ENCODE measurements around the gene AQP5. TPM values are rescaled to one million over a fixed set of nuclear protein-coding genes. Genes with fewer than 3 reads are reported as not detected.

Gene AQP5
- total RNA-seq, 3 donors from 2014 or later (not counting 1 experiment from before 2014, with no cell fraction given), result not detected

- intact Hi-C loops (cut with micrococcal nuclease), result no loop called here
- H3K27me3 ChIP-seq (ENCODE audit: control insufficient read depth, insufficient read depth, low read length), result no peaks in the 10 kb centered on the region
- Mint-ChIP-seq H3K36me3 (no peaks in the 10 kb centered on the region), H3K9me3 (no peaks in the 10 kb centered on the region), H3K4me1 (no peaks in the 10 kb centered on the region), H3K27me3 (ENCODE audit: low read depth in 2 of 2) (peaks cover 7 to 10% of the 10 kb centered on the region in 2 donors), H3K27ac (no peak overlapping the region), H3K4me3 (no peak overlapping the region)
- no peak overlapping the region for H3K27ac ChIP-seq (ENCODE audit: low read length)
- H3K36me3 ChIP-seq (ENCODE audit: control insufficient read depth, insufficient read depth, low read length), result no peaks in the 10 kb centered on the region
- 86% methylated on average over 1 of the region's 3 CpGs for WGBS (ENCODE audit: insufficient coverage)
- no peaks in the 10 kb centered on the region for H3K4me1 ChIP-seq (ENCODE audit: control insufficient read depth, insufficient read depth, low read length)
- no peak for TF ChIP-seq CTCF (IDR thresholded peaks at IDR 0.05)
- DNase-seq, result no peak
- H3K4me3 ChIP-seq (ENCODE audit: low read length), result no peak overlapping the region
- ATAC-seq, result no peak
- H3K9me3 ChIP-seq (ENCODE audit: control insufficient read depth, insufficient read depth, low read length), result no peaks in the 10 kb centered on the region
These were observed 31.0 kb upstream of the AQP5 start for GRCh38 chr12:49930515-49931288.

- no peaks in the 10 kb centered on the region for H3K4me1 Mint-ChIP-seq
- Histone ChIP-seq H3K27ac (ENCODE audit: low read length) (no peak overlapping the region), H3K9me3 (ENCODE audit: control insufficient read depth, insufficient read depth, low read length) (no peaks in the 10 kb centered on the region), H3K36me3 (ENCODE audit: control insufficient read depth, insufficient read depth, low read length) (no peaks in the 10 kb centered on the region), H3K4me3 (ENCODE audit: low read length) (no peak overlapping the region), H3K27me3 (ENCODE audit: control insufficient read depth, insufficient read depth, low read length) (no peaks in the 10 kb centered on the region), H3K4me1 (ENCODE audit: control insufficient read depth, insufficient read depth, low read length) (no peaks in the 10 kb centered on the region)
- H3K4me3 Mint-ChIP-seq, result no peak overlapping the region
- peaks cover 7 to 10% of the 10 kb centered on the region in 2 donors for H3K27me3 Mint-ChIP-seq (ENCODE audit: low read depth in 2 of 2)
- no peak overlapping the region for H3K27ac Mint-ChIP-seq
- no peaks in the 10 kb centered on the region for H3K9me3 Mint-ChIP-seq
- DNase-seq (no peak), ATAC-seq (no peak)
- TF ChIP-seq CTCF (IDR thresholded peaks at IDR 0.05), result no peak
- WGBS (ENCODE audit: insufficient coverage), result 81% methylated on average over 7 of the region's 7 CpGs
- no peaks in the 10 kb centered on the region for H3K36me3 Mint-ChIP-seq
- intact Hi-C loops (cut with micrococcal nuclease), result no loop called here
These were observed 29.6 kb upstream of the AQP5 start for GRCh38 chr12:49932023-49932422.

GRCh38 chr12:49932533-49933130 lies 29.0 kb upstream of the AQP5 start:
- no peaks in the 10 kb centered on the region for H3K27me3 ChIP-seq (ENCODE audit: control insufficient read depth, insufficient read depth, low read length)
- no peaks in the 10 kb centered on the region for H3K4me1 Mint-ChIP-seq
- H3K9me3 Mint-ChIP-seq, result no peaks in the 10 kb centered on the region
- H3K4me3 ChIP-seq (ENCODE audit: low read length), result no peak overlapping the region
- no peak overlapping the region for H3K27ac Mint-ChIP-seq
- no peaks in the 10 kb centered on the region for H3K4me1 ChIP-seq (ENCODE audit: control insufficient read depth, insufficient read depth, low read length)
- H3K27me3 Mint-ChIP-seq (ENCODE audit: low read depth in 2 of 2), result peaks cover 7 to 10% of the 10 kb centered on the region in 2 donors
- no peak for ATAC-seq
- no peak for DNase-seq
- H3K27ac ChIP-seq (ENCODE audit: low read length), result no peak overlapping the region
- WGBS (ENCODE audit: insufficient coverage), result 87% methylated on average over 7 of the region's 8 CpGs
- H3K36me3 ChIP-seq (ENCODE audit: control insufficient read depth, insufficient read depth, low read length), result no peaks in the 10 kb centered on the region
- no peak overlapping the region for H3K4me3 Mint-ChIP-seq
- intact Hi-C loops (cut with micrococcal nuclease), result no loop called here
- H3K36me3 Mint-ChIP-seq, result no peaks in the 10 kb centered on the region
- H3K9me3 ChIP-seq (ENCODE audit: control insufficient read depth, insufficient read depth, low read length), result no peaks in the 10 kb centered on the region
- no peak for TF ChIP-seq CTCF (IDR thresholded peaks at IDR 0.05)

Data from natural killer cell (primary cell).